CD4-positive, alpha-beta T cell (primary cell): Measurements from ENCODE around the gene ELL2. TPM values are rescaled to one million over a fixed set of nuclear protein-coding genes. Genes with fewer than 3 reads are reported as not detected.
A peak's percentile ranks its signal among the peaks of the same experiment; 100 is the strongest.

ENCODE experiments used
- ATAC-seq: fragments of 200-7000 bp; cut with Tn5 transposase; one replicate; pipeline ENCODE4 v1.10.0; 2022; ENCODE audit warnings: mild to moderate bottlenecking; ENCODE audit not compliant: poor library complexity
- CTCF ChIA-PET: fragments of 350-600 bp; sonication (Branson Sonifier 250); formaldehyde crosslinking; loops from one replicate; lab custom pipeline; 2021; ENCODE audit warnings: antibody characterized with exemption, inconsistent platforms; lab: Charles Lee
- POLR2A ChIA-PET: fragments of 350-600 bp; sonication (Branson Sonifier 250); formaldehyde crosslinking; loops from one replicate; lab custom pipeline; 2021; ENCODE audit warnings: antibody characterized with exemption, inconsistent platforms; lab: Charles Lee
- DNase-seq, 14 experiments: peaks; one replicate each; pipeline ENCODE4 v3.0.0-alpha.2; 2013 to 2020; ENCODE audit warnings: mixed read lengths in 2 of 14
- H3K27ac ChIP-seq, 2 donors: one replicate each; pipeline versions ENCODE4 v1.5.1 to v1.7.0; 2013; ENCODE audit warnings: low read length in 2 of 2, low read depth in 1 of 2, mild to moderate bottlenecking in 1 of 2
- H3K27me3 ChIP-seq, 2 experiments: 1 replicate in 1 of 2; 2 replicates in 1 of 2; pipeline versions ENCODE4 v1.6.1 to v1.7.0; 2013; ENCODE audit warnings: low read length in 2 of 2, control low read depth in 1 of 2, mild to moderate bottlenecking in 1 of 2, moderate library complexity in 1 of 2; ENCODE audit not compliant: insufficient read depth in 2 of 2, control insufficient read depth in 1 of 2
- H3K36me3 ChIP-seq: one replicate; pipeline ENCODE4 v1.6.1; 2013; ENCODE audit warnings: low read length, control low read depth; ENCODE audit not compliant: insufficient read depth
- H3K4me1 ChIP-seq: one replicate; pipeline ENCODE4 v1.6.1; 2013; ENCODE audit warnings: low read length, control low read depth; ENCODE audit not compliant: insufficient read depth
- H3K4me3 ChIP-seq: one replicate; pipeline ENCODE4 v1.5.1; 2013; ENCODE audit warnings: mild to moderate bottlenecking, low read length, moderate library complexity
- H3K9me3 ChIP-seq, 2 experiments: 1 replicate in 1 of 2; 2 replicates in 1 of 2; pipeline versions ENCODE4 v1.6.1 to v1.7.0; 2013; ENCODE audit warnings: low read length in 2 of 2, mild to moderate bottlenecking in 2 of 2, control low read depth in 1 of 2, moderate library complexity in 1 of 2; ENCODE audit not compliant: control insufficient read depth in 1 of 2, insufficient read depth in 1 of 2
- H3K27ac Mint-ChIP-seq: one replicate; pipeline ENCODE4 v1.8.0; 2020; ENCODE audit warnings: mixed read lengths
- H3K27me3 Mint-ChIP-seq: one replicate; pipeline ENCODE4 v1.8.0; 2021; ENCODE audit warnings: mixed read lengths
- H3K36me3 Mint-ChIP-seq: one replicate; pipeline ENCODE4 v1.8.0; 2021; ENCODE audit warnings: low read depth, mixed read lengths
- H3K4me1 Mint-ChIP-seq: one replicate; pipeline ENCODE4 v1.8.0; 2021; ENCODE audit warnings: low read depth, mixed read lengths
- H3K4me3 Mint-ChIP-seq: one replicate; pipeline ENCODE4 v1.8.0; 2020; ENCODE audit warnings: mild to moderate bottlenecking, mixed read lengths
- H3K9me3 Mint-ChIP-seq: one replicate; pipeline ENCODE4 v1.8.0; 2020; ENCODE audit warnings: mixed read lengths
- intact Hi-C, 2 experiments: fragments of 100-400 bp; cut with DNase I in 1 of 2; cut with micrococcal nuclease in 1 of 2; formaldehyde crosslinking; loops; one replicate each; pipeline versions ENCODE4 v1.15.1 to v1.9.0; 2023 to 2025; cut with DNase I, micrococcal nuclease
- total RNA-seq, 174 experiments: library from RNA in 2 of 174; stranded (reverse) in 2 of 174; gene quantifications; one replicate each; pipeline ENCODE4 v1.2.3 and lab custom pipeline; 2021 to 2026
- TF ChIP-seq, protein P1 (sequence below): fragments of 200-600 bp; IDR thresholded peaks from one replicate; pipeline ENCODE4 v1.8.0; 2022; ENCODE audit warnings: antibody characterized with exemption, mild to moderate bottlenecking

Gene ELL2
- total RNA-seq, 2 experiments from 2014 or later: 93.5 to 98.1 TPM

DNA sequence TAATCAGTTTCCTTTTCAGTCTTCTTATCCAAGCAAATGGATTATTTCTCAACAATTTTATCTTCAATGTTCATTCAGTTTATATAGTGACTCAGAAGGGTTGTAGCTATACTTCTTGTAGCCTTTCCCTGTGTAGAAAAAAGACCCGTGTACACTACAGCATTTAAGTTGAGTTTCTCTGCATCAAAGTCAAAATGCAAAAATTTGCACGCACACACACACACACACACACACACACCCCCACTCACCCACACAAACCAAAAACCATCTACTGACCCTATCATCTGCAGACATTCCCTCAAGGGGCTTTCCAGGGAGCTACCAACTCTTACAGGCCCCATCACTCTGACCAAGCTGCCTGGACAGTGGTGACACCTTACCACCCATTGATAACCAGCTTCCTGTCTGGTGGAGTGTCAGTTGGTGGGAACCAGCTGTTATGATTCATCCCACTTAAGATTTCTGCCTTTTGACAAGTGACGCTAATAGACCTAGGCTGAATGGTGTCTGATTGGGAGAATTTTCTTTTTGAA, 12.2 kb upstream of the ELL2 start:
- Histone ChIP-seq H3K27me3 (no peaks in the 10 kb centered on the region), H3K4me1 (no peaks in the 10 kb centered on the region), H3K36me3 (no peaks in the 10 kb centered on the region), H3K9me3 (no peaks in the 10 kb centered on the region), H3K4me3 (no peak overlapping the region), H3K27ac (no peak overlapping the region)
- Mint-ChIP-seq H3K9me3 (no peaks in the 10 kb centered on the region), H3K27me3 (peaks cover 27% of the 10 kb centered on the region), H3K36me3 (no peaks in the 10 kb centered on the region), H3K4me1 (no peaks in the 10 kb centered on the region), H3K4me3 (no peak overlapping the region), H3K27ac (no peak overlapping the region)
- TF ChIP-seq, protein P1, sequence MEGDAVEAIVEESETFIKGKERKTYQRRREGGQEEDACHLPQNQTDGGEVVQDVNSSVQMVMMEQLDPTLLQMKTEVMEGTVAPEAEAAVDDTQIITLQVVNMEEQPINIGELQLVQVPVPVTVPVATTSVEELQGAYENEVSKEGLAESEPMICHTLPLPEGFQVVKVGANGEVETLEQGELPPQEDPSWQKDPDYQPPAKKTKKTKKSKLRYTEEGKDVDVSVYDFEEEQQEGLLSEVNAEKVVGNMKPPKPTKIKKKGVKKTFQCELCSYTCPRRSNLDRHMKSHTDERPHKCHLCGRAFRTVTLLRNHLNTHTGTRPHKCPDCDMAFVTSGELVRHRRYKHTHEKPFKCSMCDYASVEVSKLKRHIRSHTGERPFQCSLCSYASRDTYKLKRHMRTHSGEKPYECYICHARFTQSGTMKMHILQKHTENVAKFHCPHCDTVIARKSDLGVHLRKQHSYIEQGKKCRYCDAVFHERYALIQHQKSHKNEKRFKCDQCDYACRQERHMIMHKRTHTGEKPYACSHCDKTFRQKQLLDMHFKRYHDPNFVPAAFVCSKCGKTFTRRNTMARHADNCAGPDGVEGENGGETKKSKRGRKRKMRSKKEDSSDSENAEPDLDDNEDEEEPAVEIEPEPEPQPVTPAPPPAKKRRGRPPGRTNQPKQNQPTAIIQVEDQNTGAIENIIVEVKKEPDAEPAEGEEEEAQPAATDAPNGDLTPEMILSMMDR: no peak
- DNase-seq (peak in 4 of 14 experiments; percentile 15 to 51 (median 20)), ATAC-seq (no peak)
- intact Hi-C loops: no loop called here
- CTCF ChIA-PET: interaction anchor here (1.6 to 2.1 kb wide), 2 partner anchors 9 to 12 kb away, joined by 4 to 6 read pairs; no protein-coding TSS in a partner anchor
- POLR2A ChIA-PET: interaction anchor here (0.5 kb wide), 1 partner anchor 679 kb away, joined by 3 read pairs; no protein-coding TSS in a partner anchor

DNA sequence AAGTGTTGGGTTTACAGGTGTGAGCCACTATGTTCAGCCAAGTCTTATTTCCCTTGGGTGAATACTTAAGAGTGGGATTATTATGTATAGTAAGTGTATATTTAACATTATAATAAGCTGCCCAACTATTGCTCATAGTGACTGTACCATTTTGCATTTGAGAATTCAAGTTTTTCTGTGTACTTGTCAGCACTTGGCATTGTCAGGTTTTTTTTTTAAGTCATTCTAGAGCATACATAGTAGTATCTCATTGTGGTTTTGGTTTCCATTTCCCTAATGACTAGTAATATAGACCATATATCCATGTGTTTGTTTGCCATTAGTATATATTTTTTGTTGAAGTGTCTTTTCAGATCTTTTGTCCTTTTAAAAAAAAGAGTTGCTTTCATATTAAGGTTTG, 10.5 kb upstream of the ELL2 start:
- Histone ChIP-seq H3K4me1 (no peaks in the 10 kb centered on the region), H3K27ac (no peak overlapping the region), H3K4me3 (no peak overlapping the region), H3K36me3 (no peaks in the 10 kb centered on the region), H3K9me3 (no peaks in the 10 kb centered on the region), H3K27me3 (no peaks in the 10 kb centered on the region)
- TF ChIP-seq, protein P1: no peak
- no peak for DNase-seq
- intact Hi-C loops: no loop called here
- peaks cover 10% of the 10 kb centered on the region for H3K27me3 Mint-ChIP-seq
- POLR2A ChIA-PET: interaction anchor here (1.4 kb wide), 1 partner anchor 13 kb away, joined by 4 read pairs; no protein-coding TSS in a partner anchor
- no peaks in the 10 kb centered on the region for H3K9me3 Mint-ChIP-seq
- H3K4me1 Mint-ChIP-seq: no peaks in the 10 kb centered on the region
- H3K36me3 Mint-ChIP-seq: no peaks in the 10 kb centered on the region
- ATAC-seq: no peak
- no peak overlapping the region for H3K4me3 Mint-ChIP-seq
- no peak overlapping the region for H3K27ac Mint-ChIP-seq
- CTCF ChIA-PET: interaction anchor here (1.0 kb wide), 1 partner anchor 9 kb away, joined by 3 read pairs; no protein-coding TSS in a partner anchor

DNA sequence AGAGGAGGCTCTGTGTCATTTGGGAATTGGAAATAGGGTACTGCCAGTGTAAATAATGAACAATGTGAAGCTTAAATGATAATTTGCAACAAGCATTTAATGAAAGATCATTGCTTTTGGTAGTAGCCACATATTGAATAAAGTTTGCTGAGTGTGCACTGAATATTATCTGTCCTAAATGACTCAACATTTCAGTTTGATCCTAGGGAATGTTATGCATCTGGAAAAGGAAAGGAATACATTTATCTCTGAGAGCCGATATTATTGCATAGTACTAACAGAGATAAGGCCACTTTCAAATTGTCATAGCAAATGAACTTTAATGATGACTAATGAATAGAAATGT, 8.7 kb upstream of the ELL2 start:
- ChIA-PET POLR2A (no interaction called here), CTCF (no interaction called here)
- DNase-seq (no peak), ATAC-seq (no peak)
- Mint-ChIP-seq H3K36me3 (no peaks in the 10 kb centered on the region), H3K9me3 (no peaks in the 10 kb centered on the region), H3K27me3 (peaks cover 7% of the 10 kb centered on the region), H3K4me3 (no peak overlapping the region), H3K4me1 (no peaks in the 10 kb centered on the region), H3K27ac (no peak overlapping the region)
- Histone ChIP-seq H3K4me3 (no peak overlapping the region), H3K4me1 (no peaks in the 10 kb centered on the region), H3K27ac (no peak overlapping the region), H3K27me3 (no peaks in the 10 kb centered on the region), H3K9me3 (no peaks in the 10 kb centered on the region), H3K36me3 (no peaks in the 10 kb centered on the region)
- TF ChIP-seq, protein P1: no peak
- intact Hi-C loops: no loop called here
